HG02798 (cell line): ENCODE results near the gene DDAH1.
"Not testable (repeated sequence)": the region's sequence is repeated elsewhere in the genome, so short reads cannot be mapped to it uniquely, and the experiment has no call there.

Source experiments
- ATAC-seq: cut with Tn5 transposase; IDR thresholded peaks from one replicate; pipeline ENCODE4 v1.9.1; 2021; ENCODE audit warnings: mild to moderate bottlenecking; ENCODE audit not compliant: unreplicated experiment, poor library complexity

DDAH1 gene

GRCh38 chr1:85365851-85366250 lies 99.1 kb downstream of the DDAH1 start:
- no peak for ATAC-seq

DNA sequence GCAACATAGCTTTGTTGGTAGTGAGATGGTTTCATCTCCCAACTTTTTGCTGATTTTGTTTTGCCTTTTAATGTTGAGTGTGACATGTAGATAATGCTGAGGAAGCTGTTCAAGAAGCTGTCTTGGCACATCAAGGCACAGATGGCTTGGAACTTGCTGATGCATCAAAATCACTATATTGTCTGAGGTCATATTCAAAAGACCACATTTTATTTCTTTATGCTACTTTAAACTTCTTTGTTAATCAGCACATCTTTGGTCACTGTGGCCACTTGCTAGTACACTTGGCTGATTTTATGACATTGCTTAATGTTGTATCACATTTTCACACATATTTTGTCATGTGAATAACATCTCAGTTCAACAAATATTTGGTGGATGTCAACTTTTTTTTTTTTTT lies 101.4 kb downstream of the DDAH1 start:
- no peak for ATAC-seq

- ATAC-seq: no peak
Measured at GRCh38 chr1:85363092-85363491, 101.9 kb downstream of the DDAH1 start.

- no peak for ATAC-seq
Measured at GRCh38 chr1:85361606-85362296, 103.2 kb downstream of the DDAH1 start.

GRCh38 chr1:85360730-85361493 lies 104.0 kb downstream of the DDAH1 start:
- no peak for ATAC-seq

GRCh38 chr1:85359874-85360721 lies 104.9 kb downstream of the DDAH1 start:
- no peak for ATAC-seq

GRCh38 chr1:85358702-85359438 lies 106.1 kb downstream of the DDAH1 start:
- no peak for ATAC-seq

DNA sequence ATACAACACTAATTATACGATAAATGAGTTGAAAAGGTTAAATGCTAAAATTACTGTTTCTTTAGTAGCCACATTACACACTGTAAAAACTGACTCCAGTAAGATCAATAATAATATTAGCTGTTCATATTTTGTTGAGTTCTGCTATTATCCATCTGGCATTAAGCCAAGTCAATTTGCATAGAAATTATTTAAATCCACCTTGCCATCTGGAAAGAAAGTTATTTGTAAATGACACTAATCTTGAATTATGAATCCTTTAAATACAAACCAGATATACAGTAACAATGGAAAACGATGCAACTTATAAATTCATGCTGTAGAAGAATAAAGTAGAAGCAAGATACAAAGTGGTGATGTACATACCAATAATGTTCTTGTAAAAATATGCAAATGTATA lies 107.1 kb downstream of the DDAH1 start:
- ATAC-seq: no peak

GRCh38 chr1:85356130-85356529 lies 108.8 kb downstream of the DDAH1 start:
- ATAC-seq: no peak

DNA sequence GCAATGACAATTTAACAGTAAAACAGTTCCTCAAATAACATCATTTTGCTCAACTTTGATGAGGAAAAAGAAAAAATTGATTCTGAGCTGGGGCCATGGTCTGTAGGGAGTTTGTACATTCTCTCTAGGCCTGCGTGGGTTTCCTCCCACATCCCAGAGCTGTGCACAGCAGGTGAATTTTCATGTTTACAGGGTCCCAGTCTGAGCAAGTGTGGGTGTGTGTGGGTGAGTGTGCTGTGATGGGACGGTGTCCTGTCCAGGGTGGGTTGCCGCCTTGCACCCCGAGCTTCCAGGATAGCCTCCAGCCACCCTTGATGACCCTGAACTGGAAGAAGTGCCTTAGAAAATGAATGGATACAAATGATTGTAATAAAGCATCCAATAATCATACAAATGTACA lies 112.9 kb downstream of the DDAH1 start:
- ATAC-seq: no peak

GRCh38 chr1:85351202-85351828 lies 113.6 kb downstream of the DDAH1 start:
- no peak for ATAC-seq

DNA sequence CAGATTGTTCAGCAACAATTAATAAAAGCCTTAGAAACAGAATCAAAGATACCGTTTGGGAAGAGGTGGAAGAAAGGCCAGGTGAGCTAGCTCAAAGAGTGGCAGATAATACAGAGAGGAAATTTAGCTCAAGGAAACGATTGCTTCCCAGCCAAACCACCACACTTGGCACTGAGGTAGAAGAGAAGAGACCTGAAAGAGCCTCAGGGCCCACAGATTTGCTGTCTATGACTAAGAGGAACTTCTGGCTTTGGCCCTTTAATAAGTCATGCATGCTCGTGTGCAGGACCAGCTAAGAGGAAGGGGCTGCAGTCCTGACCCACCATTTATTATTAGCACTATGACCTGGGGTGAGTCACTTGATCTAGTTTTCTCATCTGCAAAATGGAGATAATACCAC lies 115.7 kb downstream of the DDAH1 start:
- ATAC-seq: no peak

DNA sequence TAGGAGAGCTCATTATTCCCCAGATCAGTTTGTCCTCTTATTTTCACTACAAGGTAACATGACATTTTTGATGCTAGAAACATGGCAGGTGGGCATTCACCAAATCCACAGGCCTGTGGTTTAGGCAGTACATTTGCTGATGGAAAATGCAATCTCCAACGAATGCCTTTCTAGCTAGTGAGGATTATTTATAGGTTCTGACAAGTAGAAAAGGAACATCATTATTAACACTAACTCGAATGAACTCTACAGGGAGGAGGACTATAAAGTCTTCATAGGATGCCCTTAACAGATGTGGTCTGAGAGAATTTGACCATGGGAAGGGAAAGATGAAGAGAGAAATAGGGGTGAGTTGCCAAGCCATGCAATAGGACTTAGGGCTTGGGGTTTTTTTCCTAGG lies 117.1 kb downstream of the DDAH1 start:
- no peak for ATAC-seq

DNA sequence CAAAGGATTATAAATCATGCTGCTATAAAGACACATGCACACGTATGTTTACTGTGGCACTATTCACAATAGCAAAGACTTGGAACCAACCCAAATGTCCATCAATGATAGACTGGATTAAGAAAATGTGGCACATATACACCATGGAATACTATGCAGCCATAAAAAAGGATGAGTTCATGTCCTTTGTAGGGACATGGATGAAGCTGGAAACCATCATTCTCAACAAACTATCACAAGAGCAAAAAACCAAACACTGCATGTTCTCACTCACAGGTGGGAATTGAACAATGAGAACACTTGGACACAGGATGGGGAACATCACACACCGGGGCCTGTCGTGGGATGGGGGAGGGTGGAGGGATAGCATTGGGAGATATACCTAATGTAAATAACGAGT lies 117.7 kb downstream of the DDAH1 start:
- ATAC-seq: not testable (repeated sequence)

GRCh38 chr1:85344256-85344694 lies 120.7 kb downstream of the DDAH1 start:
- no peak for ATAC-seq

DNA sequence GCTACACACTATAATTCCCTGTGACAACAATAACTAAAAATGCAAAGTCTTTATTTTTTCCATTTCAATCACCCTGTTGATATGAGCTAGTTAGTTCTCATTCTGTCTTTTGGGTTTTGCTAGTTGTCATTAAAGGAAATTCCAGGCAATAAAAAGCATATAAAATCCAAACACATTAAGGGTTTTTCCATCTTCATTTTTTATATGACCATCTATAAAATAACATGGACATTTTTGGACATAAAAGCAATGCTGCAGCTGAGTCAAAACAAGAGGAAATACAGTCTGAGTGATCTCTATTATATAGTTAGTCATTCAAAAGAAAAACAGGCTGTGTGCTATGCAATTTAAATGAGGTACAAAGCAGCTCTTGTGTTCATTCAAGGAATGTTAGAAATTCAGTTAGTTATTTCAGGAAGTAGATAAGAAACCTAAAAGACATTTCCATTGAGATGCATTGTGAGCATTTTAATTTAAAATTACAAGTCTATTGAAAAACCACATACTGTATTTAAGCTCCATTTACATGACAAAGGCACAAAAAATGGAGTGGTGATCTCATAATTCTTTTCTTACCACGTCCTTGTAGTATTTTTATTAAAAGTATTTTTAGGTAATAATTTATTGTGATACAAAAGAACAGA lies 121.2 kb downstream of the DDAH1 start:
- no peak for ATAC-seq

GRCh38 chr1:85343213-85343611 lies 121.7 kb downstream of the DDAH1 start:
- no peak for ATAC-seq

DNA sequence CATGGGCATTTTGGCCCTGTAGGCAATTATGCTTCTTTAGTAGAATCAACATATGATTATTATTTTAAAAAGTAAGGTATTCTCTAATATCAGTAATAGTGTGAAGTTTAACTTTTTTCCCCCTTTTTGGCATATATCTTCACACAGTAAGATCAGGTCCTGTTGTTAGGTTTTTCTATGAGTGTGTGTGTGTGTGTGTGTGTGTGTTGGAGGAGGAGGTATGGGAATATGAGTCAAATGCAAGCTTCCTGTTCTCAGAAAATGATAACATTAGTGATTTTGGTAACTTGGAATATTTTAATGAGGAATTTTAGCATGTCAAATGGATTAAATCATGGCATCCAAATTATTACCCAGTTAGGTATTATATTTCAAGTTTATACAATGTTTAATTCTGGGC lies 122.8 kb downstream of the DDAH1 start:
- ATAC-seq: no peak

DNA sequence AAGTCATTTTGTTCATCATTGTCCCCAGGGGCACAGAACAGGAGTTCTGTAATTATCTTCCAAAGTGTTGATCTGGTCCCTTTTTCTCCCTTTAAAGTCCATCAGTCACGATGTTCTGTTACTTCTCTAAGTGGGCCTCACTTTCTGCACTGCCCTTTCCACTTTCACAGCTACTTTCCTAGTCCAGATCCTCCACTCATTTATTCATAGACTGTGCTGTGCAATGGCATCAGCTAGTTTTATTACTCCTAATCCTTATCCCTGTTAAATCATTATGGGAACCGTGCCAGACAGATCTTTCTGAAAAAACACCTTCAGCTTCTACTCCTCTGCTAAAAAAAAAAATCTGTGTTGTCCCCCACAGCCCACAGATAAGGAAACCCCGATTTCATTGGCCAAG lies 124.5 kb downstream of the DDAH1 start:
- no peak for ATAC-seq
